Measurements from ENCODE around the gene PTTG1IP. TPM values are rescaled to one million over a fixed set of nuclear protein-coding genes. Genes with fewer than 3 reads are reported as not detected.

The PTTG1IP gene
- total and polyA plus RNA-seq, 2 of the 13 experiments (the other 11 are each of a cell fraction or from before 2014, with no cell fraction given), result 161 to 700 TPM

GRCh38 chr21:44816761-44817505 lies 56.6 kb downstream of the PTTG1IP start (continued):
- TF ChIP-seq HNRNPLL (IDR thresholded peaks at IDR 0.05; ENCODE audit: low read depth, low read length, poor library complexity, severe bottlenecking) (no peak), PRDM4 (CRISPR knock-in tag; IDR thresholded peaks at IDR 0.05; ENCODE audit: borderline replicate concordance) (no peak), NCOA5 (CRISPR knock-in tag; IDR thresholded peaks at IDR 0.05) (no peak), PCBP1 (IDR thresholded peaks at IDR 0.05; ENCODE audit: borderline replicate concordance, low read depth, low read length) (0 out of 2 replicates have a peak, but pooled peaks have one; percentile 31), HNRNPK (IDR thresholded peaks at IDR 0.05; ENCODE audit: low read depth, low read length, poor library complexity, severe bottlenecking) (peak; percentile 49)

- Histone ChIP-seq H3K4me2 (ENCODE audit: low read depth, low read length) (peak overlapping the region; percentile 70), H3K9ac (ENCODE audit: insufficient read depth, low read depth, low read length) (peak overlapping the region; percentile 10; the same call in 1 of the 2 replicates), H4K20me1 (ENCODE audit: insufficient read depth, low read length) (peaks cover 9% of the 10 kb centered on the region; the same call in 1 of the 2 replicates), H3K79me2 (ENCODE audit: insufficient read depth, low read length) (peaks cover 54% of the 10 kb centered on the region), H3K4me1 (ENCODE audit: insufficient read depth, low read length) (peaks cover 34% of the 10 kb centered on the region), H2AFZ (ENCODE audit: low read length) (no peak overlapping the region), H3K9me3 (ENCODE audit: low read length) (no peaks in the 10 kb centered on the region), H3K27ac (ENCODE audit: extremely low read length, insufficient read depth, low read length) (peak overlapping the region; percentile 53), H3K27me3 (ENCODE audit: control insufficient read depth in 1 of 2, insufficient read depth in 2 of 2, low read length in 2 of 2) (no peaks in the 10 kb centered on the region), H3K4me3 (replicated peaks in 1 of 3; ENCODE audit: insufficient read depth in 1 of 3, low read depth in 2 of 3, low read length in 3 of 3) (peak overlapping the region in 2 of 3 experiments; percentile 10 to 15; a peak in 1 of 6 replicates), H3K36me3 (replicated peaks in 1 of 2; ENCODE audit: control insufficient read depth in 1 of 2, insufficient read depth in 2 of 2, low read length in 2 of 2) (peaks cover 5 to 27% of the 10 kb centered on the region in 2 experiments)
- WGBS (ENCODE audit: low lambda C conversion rate), result 54% methylated on average over 6 of the region's 10 CpGs
- ChIA-PET CTCF (ENCODE audit: low intra/inter-chr PET ratio, low total read pairs) (no interaction called here), POLR2A (interaction anchor here (1.2 to 2.1 kb wide), 4 partner anchors 9 to 57 kb away, joined by 3 to 8 read pairs (median 6); partner anchors contain the start of genes PTTG1IP and UBE2G2)
- DNase-seq (ENCODE audit: low spot score) (peak; percentile 37), FAIRE-seq (peak; percentile 70), ATAC-seq (peak; percentile 74)
- in situ Hi-C loops (cut with HindIII; ENCODE audit: extremely low pct_ligation_motif_present, low pct_unique_long_range_greater_than_20kb), result no loop called here
- TSS peak; percentile 28 for BruUV-seq (replicated peaks)
- intact Hi-C loops (cut with micrococcal nuclease; ENCODE audit: unreplicated experiment), result no loop called here
- TF ChIP-seq ZFX (CRISPR knock-in tag; IDR thresholded peaks at IDR 0.05; ENCODE audit: low read depth) (peak; percentile 34; the same call in 1 of the 2 replicates), ZNF615 (CRISPR knock-in tag; IDR thresholded peaks at IDR 0.05; ENCODE audit: borderline replicate concordance) (no peak), HOXA3 (CRISPR knock-in tag; IDR thresholded peaks at IDR 0.05) (peak; percentile 35; the same call in 1 of the 2 replicates), SALL1 (CRISPR knock-in tag; IDR thresholded peaks at IDR 0.05) (peak; percentile 17; the same call in 1 of the 2 replicates), MAX (IDR thresholded peaks at IDR 0.05) (peak; percentile 42; the same call in 1 of the 2 replicates), ZBTB33 (CRISPR knock-in tag; IDR thresholded peaks at IDR 0.05) (peak; percentile 97), ZNF550 (CRISPR knock-in tag; IDR thresholded peaks at IDR 0.05; ENCODE audit: borderline replicate concordance) (no peak), ZBTB38 (CRISPR knock-in tag; IDR thresholded peaks at IDR 0.05) (0 out of 2 replicates have a peak, but pooled peaks have one; percentile 51), HNF4G (IDR thresholded peaks at IDR 0.05; ENCODE audit: borderline replicate concordance, low read depth, low read length) (peak; percentile 46; the same call in 1 of the 2 replicates), HNF4G (CRISPR knock-in tag; IDR thresholded peaks at IDR 0.05; ENCODE audit: borderline replicate concordance, low read depth) (no peak), HNF4A (CRISPR knock-in tag; IDR thresholded peaks at IDR 0.05) (peak; percentile 35; the same call in 1 of the 2 replicates)
These were observed 57.5 kb downstream of the PTTG1IP start for GRCh38 chr21:44815852-44816628.

Data from HepG2 (cell line).